SU-DHL-6 (cell line): ENCODE measurements around the gene CNNM1.

ENCODE experiments used
- H2AFZ ChIP-seq: fragments of 200-600 bp; sonication (generic); 2 replicates; pipeline ENCODE4 v1.6.1; 2014; ENCODE audit warnings: low read depth, mild to moderate bottlenecking, moderate library complexity, mixed read lengths, antibody characterized with exemption, low read length; ENCODE audit not compliant: severe bottlenecking
- H3F3A ChIP-seq: fragments of 200-600 bp; shearing (Covaris generic); 2 replicates; pipeline ENCODE4 v1.6.0; 2016; ENCODE audit warnings: antibody characterized with exemption, mild to moderate bottlenecking; ENCODE audit not compliant: insufficient read depth
- H3K27ac ChIP-seq: fragments of 200-600 bp; sonication (generic); 2 replicates; pipeline ENCODE4 v1.5.1; 2016; ENCODE audit warnings: low read depth, mild to moderate bottlenecking, low read length, moderate library complexity, mixed read lengths
- H3K27me3 ChIP-seq: fragments of 200-600 bp; sonication (generic), shearing (Covaris generic); 2 replicates; pipeline ENCODE4 v1.6.0; 2014; ENCODE audit warnings: mild to moderate bottlenecking, low read length
- H3K36me3 ChIP-seq: fragments of 200-600 bp; sonication (generic); 2 replicates; pipeline ENCODE4 v1.6.1; 2014; ENCODE audit warnings: mild to moderate bottlenecking, low read length, mixed read lengths
- H3K4me2 ChIP-seq: fragments of 300-600, 200-600 bp; shearing (Covaris generic), sonication (generic); 2 replicates; pipeline ENCODE4 v1.6.0; 2014; ENCODE audit warnings: low read length, low read depth, mild to moderate bottlenecking; ENCODE audit not compliant: poor library complexity, severe bottlenecking
- H3K4me3 ChIP-seq: fragments of 200-600 bp; sonication (generic); 2 replicates; pipeline ENCODE4 v1.5.1; 2014; ENCODE audit warnings: antibody characterized with exemption, low read length, mild to moderate bottlenecking, mixed read lengths; ENCODE audit not compliant: insufficient read depth, poor library complexity, severe bottlenecking
- H3K79me2 ChIP-seq: fragments of 200-600 bp; sonication (generic); 2 replicates; pipeline ENCODE4 v1.6.1; 2014; ENCODE audit warnings: mild to moderate bottlenecking, low read length, moderate library complexity; ENCODE audit not compliant: insufficient read depth
- H3K9ac ChIP-seq: fragments of 200-600 bp; sonication (generic); 2 replicates; pipeline ENCODE4 v1.7.0; 2014; ENCODE audit warnings: mild to moderate bottlenecking, low read length
- H3K9me2 ChIP-seq: fragments of 200-600 bp; sonication (generic); replicated peaks from 2 replicates; pipeline ENCODE4 v1.6.1; 2014; ENCODE audit warnings: low read length; ENCODE audit not compliant: insufficient read depth
- H3K9me3 ChIP-seq: fragments of 200-600 bp; sonication (generic); 2 replicates; pipeline ENCODE4 v1.6.1; 2014; ENCODE audit warnings: low read length, mixed read lengths; ENCODE audit not compliant: insufficient read depth
- H4K20me1 ChIP-seq: fragments of 200-600 bp; sonication (generic); 2 replicates; pipeline ENCODE4 v1.6.1; 2014; ENCODE audit warnings: low read depth, mild to moderate bottlenecking, antibody characterized with exemption, low read length, moderate library complexity, mixed read lengths
- CTCF ChIP-seq: fragments of 200-600 bp; sonication (generic); IDR thresholded peaks from one replicate; pipeline ENCODE4 v1.5.1; 2017; ENCODE audit warnings: antibody characterized with exemption, mild to moderate bottlenecking, low read length, moderate library complexity; ENCODE audit not compliant: insufficient read depth, poor library complexity, severe bottlenecking
- EZH2phosphoT487 ChIP-seq: fragments of 200-600 bp; sonication (generic), shearing (Covaris generic); conservative IDR thresholded peaks from 2 replicates; pipeline ENCODE4 v1.6.1; 2018; ENCODE audit warnings: mild to moderate bottlenecking, antibody characterized with exemption, low read length, moderate library complexity, mixed read lengths

The CNNM1 gene

DNA sequence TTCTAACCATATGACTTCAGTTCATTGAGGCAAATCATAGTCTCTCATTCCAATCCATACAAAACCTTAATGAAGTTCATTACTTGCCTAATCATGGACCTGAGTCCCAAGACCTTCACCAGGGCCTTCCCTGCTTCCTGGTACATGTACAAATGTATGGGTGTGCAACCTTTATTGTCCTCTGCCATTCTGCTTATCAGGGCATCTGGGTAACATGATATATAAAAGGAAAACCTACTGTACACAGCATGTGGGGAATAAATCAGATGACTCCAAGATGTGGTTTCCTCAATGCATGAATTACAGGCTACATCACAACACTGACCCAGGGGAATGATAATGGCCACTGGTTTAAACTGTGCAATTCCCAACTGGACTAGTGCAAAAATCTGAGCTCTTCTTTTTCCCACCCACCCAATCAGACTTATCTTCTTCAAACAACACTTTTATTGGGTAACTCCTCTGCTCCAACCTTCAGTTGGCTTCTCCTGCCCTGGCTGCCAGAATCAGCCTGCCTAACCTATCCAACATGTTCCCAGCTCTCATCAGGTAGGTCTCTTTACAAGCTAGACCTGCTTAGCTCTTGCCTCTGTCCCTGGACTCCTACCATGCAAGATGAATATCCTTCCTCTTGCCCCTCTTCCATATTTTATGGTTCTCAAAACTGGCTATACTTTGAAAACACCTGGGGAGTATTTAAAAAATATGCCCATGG, 89.9 kb downstream of the CNNM1 start:
- no peaks in the 10 kb centered on the region for H4K20me1 ChIP-seq
- no peaks in the 10 kb centered on the region for H3K9me3 ChIP-seq
- no peaks in the 10 kb centered on the region for H3K9me2 ChIP-seq
- H2AFZ ChIP-seq, result no peak overlapping the region
- no peak overlapping the region for H3K27ac ChIP-seq
- H3F3A ChIP-seq, result no peaks in the 10 kb centered on the region
- 0 out of 2 replicates have a peak, but pooled peaks cover 5% of the 10 kb centered on the region for H3K36me3 ChIP-seq
- H3K27me3 ChIP-seq, result no peaks in the 10 kb centered on the region
- no peak overlapping the region for H3K4me3 ChIP-seq
- no peak overlapping the region for H3K4me2 ChIP-seq
- H3K79me2 ChIP-seq, result 0 out of 2 replicates have a peak, but pooled peaks cover 3% of the 10 kb centered on the region
- TF ChIP-seq CTCF, result no peak
- no peak for TF ChIP-seq EZH2phosphoT487
- H3K9ac ChIP-seq, result no peak overlapping the region

DNA sequence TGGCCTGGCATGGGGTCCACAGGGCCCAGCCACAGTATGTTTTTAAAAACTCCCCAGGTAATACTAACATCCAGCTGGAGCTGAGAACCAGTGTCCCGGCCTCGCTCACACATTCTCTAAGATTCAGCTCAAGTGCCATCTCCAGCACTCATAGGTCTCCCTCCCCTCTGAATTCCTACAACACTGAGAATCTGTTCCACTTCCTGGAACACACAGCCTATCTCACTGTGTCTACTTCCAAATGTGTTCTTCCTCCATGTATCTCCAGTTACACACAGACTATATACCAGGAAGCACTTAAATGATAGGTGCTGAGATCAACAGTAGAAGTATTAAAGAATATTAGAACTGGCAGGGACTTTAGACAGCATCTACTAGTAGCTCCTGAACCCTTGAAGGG, 90.5 kb downstream of the CNNM1 start:
- Histone ChIP-seq H3K36me3 (0 out of 2 replicates have a peak, but pooled peaks cover 5% of the 10 kb centered on the region), H3K79me2 (peaks cover 3% of the 10 kb centered on the region; the same call in 1 of the 2 replicates), H2AFZ (no peak overlapping the region), H3K9ac (no peak overlapping the region), H4K20me1 (no peaks in the 10 kb centered on the region), H3K9me2 (no peaks in the 10 kb centered on the region), H3K27ac (no peak overlapping the region), H3K9me3 (no peaks in the 10 kb centered on the region), H3F3A (no peaks in the 10 kb centered on the region), H3K4me2 (no peak overlapping the region), H3K4me3 (no peak overlapping the region), H3K27me3 (no peaks in the 10 kb centered on the region)
- TF ChIP-seq CTCF (no peak), EZH2phosphoT487 (no peak)

- Histone ChIP-seq H3K4me2 (no peak overlapping the region), H3K36me3 (0 out of 2 replicates have a peak, but pooled peaks cover 5% of the 10 kb centered on the region), H4K20me1 (no peaks in the 10 kb centered on the region), H3K9me2 (no peaks in the 10 kb centered on the region), H3K4me3 (no peak overlapping the region), H3K9me3 (no peaks in the 10 kb centered on the region), H3K27me3 (no peaks in the 10 kb centered on the region), H3K79me2 (peaks cover 7% of the 10 kb centered on the region; the same call in 1 of the 2 replicates), H2AFZ (no peak overlapping the region), H3K9ac (no peak overlapping the region), H3F3A (no peaks in the 10 kb centered on the region), H3K27ac (no peak overlapping the region)
- TF ChIP-seq CTCF (no peak), EZH2phosphoT487 (no peak)
Measured at GRCh38 chr10:99421233-99421739, 92.1 kb downstream of the CNNM1 start.
